Activated naive CD4-positive, alpha-beta T cell treated with anti-CD3 and anti-CD28 coated beads, Interleukin-2, amount 50 U/mL, for 72 hours (primary cell): ENCODE results near the gene SOAT2. TPM values are rescaled to one million over a fixed set of nuclear protein-coding genes. Genes with fewer than 3 reads are reported as not detected.
"Not testable (repeated sequence)": the region's sequence is repeated elsewhere in the genome, so short reads cannot be mapped to it uniquely, and the experiment has no call there.

ENCODE experiments used
- ATAC-seq, 2 donors: fragments of 150-1000 bp; cut with Tn5 transposase; 2 replicates each; pipeline ENCODE4 v1.10.0; 2021; ENCODE audit warnings: mild to moderate bottlenecking in 2 of 2, moderate library complexity in 2 of 2
- DNase-seq, 2 donors: peaks; one replicate each; pipeline ENCODE4 v3.0.0; 2021 to 2022; ENCODE audit warnings: low spot score in 2 of 2
- H3K27ac Mint-ChIP-seq, 2 donors: one replicate each; pipeline ENCODE4 v1.8.0; 2022; ENCODE audit warnings: mild to moderate bottlenecking in 2 of 2, mixed read lengths in 2 of 2
- H3K36me3 Mint-ChIP-seq, 2 donors: one replicate each; pipeline ENCODE4 v1.8.0; 2022; ENCODE audit warnings: mixed read lengths in 2 of 2
- H3K9me3 Mint-ChIP-seq, 2 donors: one replicate each; pipeline ENCODE4 v1.8.0; 2022; ENCODE audit warnings: mixed read lengths in 2 of 2
- total RNA-seq, 2 donors: library from RNA; stranded (reverse); gene quantifications; one replicate each; pipeline ENCODE4 v1.2.3, GENCODE V29; 2022

Gene SOAT2
- total RNA-seq, 2 donors from 2014 or later = 0.35 to 0.59 TPM

DNA sequence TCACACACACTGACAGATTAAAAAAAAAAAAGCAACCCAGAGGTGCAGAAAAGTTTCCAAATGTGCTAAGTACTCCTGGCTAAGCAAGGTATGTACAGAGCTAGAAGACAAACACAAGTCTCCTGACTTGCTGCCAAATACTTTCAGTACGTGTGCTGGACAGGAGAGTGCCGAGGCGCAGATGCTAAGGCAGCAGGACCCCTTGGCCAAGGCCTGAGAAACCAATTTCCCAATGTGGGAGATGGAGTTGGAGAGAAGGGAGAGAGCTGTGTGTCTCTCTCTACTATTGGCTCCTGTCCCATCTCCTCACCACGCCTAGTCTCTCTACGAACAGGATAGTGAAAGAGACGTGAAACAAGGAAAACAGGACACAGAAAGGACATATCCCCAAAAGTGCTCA, 29.4 kb upstream of the SOAT2 start:
- Mint-ChIP-seq H3K27ac (no peak overlapping the region), H3K36me3 (peaks cover 0 to 8% of the 10 kb centered on the region in 2 donors), H3K9me3 (no peaks in the 10 kb centered on the region)
- DNase-seq (no peak), ATAC-seq (no peak)

DNA sequence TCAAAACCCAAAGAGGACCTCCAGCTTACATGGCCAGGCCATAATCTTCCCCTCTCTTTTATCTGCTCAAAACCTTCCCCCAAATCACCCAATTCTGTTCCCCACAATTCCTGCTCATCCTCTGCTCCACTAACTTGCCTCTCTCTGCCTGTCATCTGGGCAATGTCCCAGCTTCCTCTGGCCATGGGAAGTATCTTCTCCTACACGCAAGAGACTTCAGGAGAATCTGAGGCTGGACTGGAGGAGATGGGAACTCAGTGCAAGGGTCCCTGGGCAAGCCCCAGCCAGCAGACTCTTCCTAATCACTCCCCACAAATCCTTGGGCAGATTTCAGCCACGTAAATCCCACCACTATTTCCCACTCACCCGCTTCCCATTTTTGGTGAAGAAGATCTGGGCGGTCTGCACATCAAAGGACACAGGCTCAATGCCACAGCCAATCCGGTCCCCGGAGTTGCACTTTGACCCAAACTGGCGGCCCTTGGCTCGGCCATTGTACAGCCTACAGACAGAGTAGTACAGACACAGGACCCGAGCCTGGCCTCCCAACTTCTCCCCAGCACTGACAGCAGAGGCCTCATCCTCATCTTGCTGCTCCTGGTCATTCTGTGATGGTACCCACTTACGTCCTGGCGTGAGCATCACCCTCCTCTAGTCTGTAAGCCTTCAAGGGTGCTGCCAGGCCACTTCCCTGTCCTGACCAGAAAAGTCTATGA, 28.8 kb upstream of the SOAT2 start:
- H3K9me3 Mint-ChIP-seq = no peaks in the 10 kb centered on the region
- no peak for ATAC-seq
- H3K36me3 Mint-ChIP-seq = peaks cover 0 to 8% of the 10 kb centered on the region in 2 donors
- peak overlapping the region; percentile 12 to 24 for H3K27ac Mint-ChIP-seq
- no peak for DNase-seq

DNA sequence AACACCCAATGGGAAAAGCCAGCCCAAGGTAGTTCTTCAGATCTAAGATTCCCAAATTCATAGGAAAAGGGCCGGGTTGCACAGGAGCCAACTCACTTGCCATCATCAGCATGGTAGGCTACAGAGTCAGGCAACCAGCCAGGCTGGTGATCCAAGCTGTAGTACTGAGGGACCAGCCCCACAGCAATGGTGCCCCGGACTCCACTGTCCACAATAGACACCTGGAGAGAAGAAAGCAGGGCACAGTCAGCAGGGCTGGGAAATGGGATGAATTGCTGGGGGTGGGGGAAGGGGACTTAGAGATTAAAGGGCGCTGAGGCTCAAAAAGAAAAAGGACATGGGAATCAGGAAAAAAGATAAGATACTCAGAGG, 28.3 kb upstream of the SOAT2 start:
- Mint-ChIP-seq H3K36me3 (peaks cover 0 to 8% of the 10 kb centered on the region in 2 donors), H3K27ac (peak overlapping the region in 1 of 2 donors; percentile 12), H3K9me3 (no peaks in the 10 kb centered on the region)
- DNase-seq (no peak), ATAC-seq (no peak)

GRCh38 chr12:53076461-53076860, 26.8 kb upstream of the SOAT2 start:
- DNase-seq (no peak), ATAC-seq (no peak)
- Mint-ChIP-seq H3K36me3 (peaks cover 0 to 8% of the 10 kb centered on the region in 2 donors), H3K9me3 (no peaks in the 10 kb centered on the region), H3K27ac (peak overlapping the region; percentile 29 to 82)

DNA sequence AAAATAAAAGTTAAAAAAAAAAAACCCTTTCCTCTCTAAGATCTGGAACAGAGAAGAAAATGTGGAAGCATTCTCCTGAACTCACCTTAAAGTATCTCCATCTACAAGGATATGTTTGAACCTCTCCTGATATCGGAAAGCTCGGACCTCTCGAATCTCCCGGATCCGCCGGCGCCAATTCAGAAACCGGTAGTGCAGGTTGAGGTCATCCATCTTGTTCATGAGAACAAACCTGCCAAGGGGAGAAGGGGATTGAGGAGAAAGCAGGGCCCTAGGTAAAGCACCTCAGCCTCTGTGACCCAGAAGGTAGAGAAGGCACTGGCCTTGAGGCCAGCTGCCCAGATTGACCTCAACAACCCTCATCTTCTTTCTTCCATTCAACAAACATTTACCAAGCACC, 26.3 kb upstream of the SOAT2 start:
- ATAC-seq (no peak), DNase-seq (no peak)
- H3K9me3 Mint-ChIP-seq = no peaks in the 10 kb centered on the region
- peaks cover 0 to 8% of the 10 kb centered on the region in 2 donors for H3K36me3 Mint-ChIP-seq
- H3K27ac Mint-ChIP-seq = peak overlapping the region; percentile 2 to 72

GRCh38 chr12:53078425-53079225, 24.7 kb upstream of the SOAT2 start:
- peak overlapping the region; percentile 91 to 95 for H3K27ac Mint-ChIP-seq
- H3K9me3 Mint-ChIP-seq = no peaks in the 10 kb centered on the region
- peaks cover 0 to 8% of the 10 kb centered on the region in 2 donors for H3K36me3 Mint-ChIP-seq
- ATAC-seq = peak; percentile 11 to 19
- peak in 1 of 2 donors; percentile 55 for DNase-seq

- DNase-seq (peak; percentile 99), ATAC-seq (peak; percentile 97 to 98)
- Mint-ChIP-seq H3K27ac (peak within 1 kb of the TSS; percentile 91 to 95), H3K36me3 (peaks cover 0 to 5% of the 10 kb centered on the region in 2 donors), H3K9me3 (no peaks in the 10 kb centered on the region)
These were observed 23.8 kb upstream of the SOAT2 start, which contains the start of gene SPRYD3 for GRCh38 chr12:53079226-53080117. Gene SPRYD3, minus strand, starts transcription at chr12:53079390. Its CDS starts 57 bp downstream, at chr12:53079333.

DNA sequence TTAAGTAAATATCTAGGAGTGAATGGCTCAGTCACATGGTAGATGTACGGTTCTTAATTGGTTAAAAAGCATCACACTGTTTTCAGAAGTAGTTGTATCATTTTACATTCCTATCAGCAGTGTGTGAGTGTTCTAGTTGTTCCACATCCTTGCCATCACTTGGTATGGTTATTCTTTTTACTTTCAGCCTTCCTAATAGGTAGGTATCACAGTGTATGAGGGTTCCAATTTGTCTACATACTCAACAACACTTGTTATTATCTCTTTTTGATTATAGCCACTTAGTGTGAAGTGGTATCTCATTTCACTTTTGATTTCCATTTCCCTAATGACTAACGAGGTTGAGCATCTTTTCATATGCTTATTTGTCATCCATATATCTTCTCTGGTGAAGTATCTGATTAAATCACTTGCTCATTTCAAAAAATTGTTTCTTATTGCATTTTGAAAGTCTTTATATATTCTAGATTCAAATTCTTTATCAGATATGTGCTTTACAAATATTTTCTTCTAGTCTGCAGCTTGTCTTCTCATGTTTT, 20.6 kb upstream of the SOAT2 start:
- Mint-ChIP-seq H3K36me3 (no peaks in the 10 kb centered on the region), H3K9me3 (no peaks in the 10 kb centered on the region), H3K27ac (no peak overlapping the region)
- no peak for DNase-seq
- no peak for ATAC-seq

GRCh38 chr12:53086361-53086760, 16.9 kb upstream of the SOAT2 start:
- Mint-ChIP-seq H3K27ac (no peak overlapping the region), H3K9me3 (no peaks in the 10 kb centered on the region)
- DNase-seq = no peak

GRCh38 chr12:53090105-53090504, 13.2 kb upstream of the SOAT2 start:
- ATAC-seq (no peak), DNase-seq (no peak)
- H3K9me3 Mint-ChIP-seq = no peaks in the 10 kb centered on the region
- no peak overlapping the region for H3K27ac Mint-ChIP-seq
- H3K36me3 Mint-ChIP-seq = no peaks in the 10 kb centered on the region

More at GRCh38 chr12:53086361-53086760, 16.9 kb upstream of the SOAT2 start:
- ATAC-seq = no peak
- no peaks in the 10 kb centered on the region for H3K36me3 Mint-ChIP-seq

DNA sequence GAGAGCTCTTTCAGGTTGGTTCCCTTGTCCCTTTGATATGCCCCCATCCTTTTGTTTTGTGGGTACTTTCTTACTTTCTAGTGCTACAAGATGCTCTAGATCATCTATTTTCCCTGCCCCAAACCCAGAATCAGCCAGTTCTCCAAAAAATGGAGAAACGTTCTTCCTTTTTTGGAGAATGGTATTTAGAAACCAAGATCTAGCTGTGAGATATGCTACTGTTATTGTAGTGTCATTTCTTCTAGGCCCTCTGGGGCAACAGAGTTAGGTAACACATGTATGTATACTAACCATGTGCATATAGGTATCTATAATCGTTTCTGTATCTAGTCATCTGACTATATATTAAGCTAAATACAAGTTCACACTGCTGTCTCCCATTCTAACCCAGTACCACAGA, 12.7 kb upstream of the SOAT2 start:
- no peak for ATAC-seq
- Mint-ChIP-seq H3K36me3 (no peaks in the 10 kb centered on the region), H3K27ac (no peak overlapping the region), H3K9me3 (no peaks in the 10 kb centered on the region)
- DNase-seq = no peak

- no peaks in the 10 kb centered on the region for H3K36me3 Mint-ChIP-seq
- DNase-seq (no peak), ATAC-seq (no peak)
- no peaks in the 10 kb centered on the region for H3K9me3 Mint-ChIP-seq
- no peak overlapping the region for H3K27ac Mint-ChIP-seq
These were observed 11.5 kb upstream of the SOAT2 start for GRCh38 chr12:53091756-53092155.

DNA sequence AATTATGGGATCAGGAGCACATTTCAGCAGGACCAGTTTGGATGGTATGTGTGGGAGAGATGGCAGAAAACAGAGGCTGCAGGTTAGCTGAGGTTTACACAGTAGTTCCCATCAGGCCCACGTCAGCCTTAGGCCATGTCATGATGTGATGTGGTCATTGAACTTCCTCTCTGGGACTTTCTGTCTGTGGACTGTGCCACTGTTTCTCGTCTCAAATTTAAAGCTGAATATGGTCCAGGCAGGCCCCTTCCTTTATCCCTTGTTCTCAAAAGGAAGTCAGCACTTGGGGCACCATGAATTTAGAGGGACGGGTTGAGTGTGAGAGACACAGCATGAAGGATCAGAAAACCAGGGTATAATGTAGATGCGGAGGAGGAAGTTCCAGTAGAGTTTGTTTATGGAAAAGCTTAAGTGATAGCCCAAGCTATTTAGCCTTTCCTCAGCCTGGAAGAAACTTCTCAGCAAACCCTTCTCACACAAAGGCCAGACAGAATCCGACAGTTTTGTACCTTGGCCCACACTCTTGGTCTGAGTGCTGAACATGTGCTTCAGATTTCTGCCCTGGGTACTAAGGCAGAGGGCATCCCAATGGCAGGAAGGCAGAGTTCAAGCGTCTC, 9.4 kb upstream of the SOAT2 start:
- no peaks in the 10 kb centered on the region for H3K36me3 Mint-ChIP-seq
- H3K9me3 Mint-ChIP-seq = no peaks in the 10 kb centered on the region
- H3K27ac Mint-ChIP-seq = no peak overlapping the region
- ATAC-seq (no peak), DNase-seq (no peak)

DNA sequence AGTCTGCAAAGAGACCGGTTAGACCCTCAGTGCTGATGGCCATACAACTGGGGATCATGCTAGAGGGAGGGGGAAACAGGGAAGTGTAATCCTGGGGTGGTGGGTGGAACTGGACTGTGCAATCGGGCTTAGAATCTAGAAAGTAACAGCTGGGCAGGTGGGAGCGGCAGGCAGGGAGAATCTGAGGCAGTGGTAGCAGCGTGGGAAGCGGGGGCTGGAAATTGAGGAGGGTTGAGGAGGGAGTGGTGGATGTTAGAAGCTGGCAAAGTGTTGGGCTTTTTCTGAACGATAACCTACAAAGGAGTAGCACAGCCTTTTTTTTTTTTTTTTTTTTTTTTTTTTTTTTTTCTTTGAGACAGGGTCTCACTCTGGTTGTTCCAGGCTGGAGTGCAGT, 8.9 kb upstream of the SOAT2 start:
- no peak for ATAC-seq
- H3K36me3 Mint-ChIP-seq = no peaks in the 10 kb centered on the region
- no peaks in the 10 kb centered on the region for H3K9me3 Mint-ChIP-seq
- DNase-seq = no peak
- H3K27ac Mint-ChIP-seq = no peak overlapping the region

DNA sequence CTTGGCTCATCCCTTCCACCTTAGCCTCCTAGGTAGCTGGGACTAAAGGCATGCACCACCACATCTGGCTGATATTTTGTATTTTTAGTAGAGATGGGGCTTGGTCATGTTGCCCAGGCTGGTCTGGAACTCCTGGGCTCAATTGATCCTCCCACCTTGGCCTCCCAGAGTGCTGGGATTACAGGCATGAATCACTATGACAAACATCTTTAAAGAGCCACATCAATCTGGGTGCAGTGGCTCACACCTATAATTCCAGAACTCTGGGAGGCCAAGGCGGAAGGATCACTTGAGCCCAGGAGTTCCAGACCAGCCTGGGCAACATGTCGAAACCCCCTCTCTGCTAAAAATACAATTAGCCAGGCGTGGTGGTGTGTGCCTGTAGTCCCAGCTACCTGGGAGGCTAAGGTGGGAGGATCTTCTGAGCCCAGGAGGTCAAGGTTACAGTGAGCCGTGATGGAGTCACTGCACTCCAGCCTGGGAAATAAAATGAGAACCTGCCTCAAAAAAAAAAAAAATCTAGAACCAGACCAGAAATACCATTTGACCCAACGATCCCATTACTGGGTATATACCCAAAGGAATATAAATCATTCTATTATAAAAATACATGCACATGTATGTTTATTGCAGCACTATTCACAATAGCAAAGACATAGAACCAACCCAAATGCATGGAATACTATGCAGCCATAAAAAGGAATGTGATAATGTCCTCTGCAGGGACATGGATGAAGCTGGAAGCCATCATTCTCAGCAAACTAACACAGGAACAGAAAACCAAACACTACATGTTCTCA, 8.3 kb upstream of the SOAT2 start:
- not testable (repeated sequence) for ATAC-seq, DNase-seq, H3K36me3 Mint-ChIP-seq, H3K27ac Mint-ChIP-seq, H3K9me3 Mint-ChIP-seq

DNA sequence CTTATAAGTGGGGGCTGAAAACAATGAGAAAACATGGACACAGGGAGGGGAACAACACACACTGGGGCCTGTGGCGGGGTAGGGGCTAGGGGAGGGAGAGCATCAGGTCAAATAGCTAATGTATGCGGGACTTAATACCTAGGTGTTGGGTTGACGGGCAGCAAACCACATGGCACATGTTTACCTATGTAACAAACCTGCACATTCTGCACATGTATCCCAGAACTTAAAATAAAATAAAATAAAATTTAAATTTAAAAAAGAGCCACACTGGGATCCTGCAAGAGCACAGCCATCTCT, 7.7 kb upstream of the SOAT2 start:
- H3K27ac Mint-ChIP-seq, DNase-seq: not testable (repeated sequence)

More for the DNA sequence above, 7.7 kb upstream of the SOAT2 start:
- H3K9me3 Mint-ChIP-seq, ATAC-seq, H3K36me3 Mint-ChIP-seq: not testable (repeated sequence)
